Activated CD4-positive, alpha-beta T cell treated with anti-CD3 and anti-CD28 coated beads for 48 hours (primary cell): ENCODE data around the gene C22orf31.

Experiments
- DNase-seq: peaks from one replicate; pipeline ENCODE4 v3.0.0-alpha.2; 2020

The C22orf31 gene

DNA sequence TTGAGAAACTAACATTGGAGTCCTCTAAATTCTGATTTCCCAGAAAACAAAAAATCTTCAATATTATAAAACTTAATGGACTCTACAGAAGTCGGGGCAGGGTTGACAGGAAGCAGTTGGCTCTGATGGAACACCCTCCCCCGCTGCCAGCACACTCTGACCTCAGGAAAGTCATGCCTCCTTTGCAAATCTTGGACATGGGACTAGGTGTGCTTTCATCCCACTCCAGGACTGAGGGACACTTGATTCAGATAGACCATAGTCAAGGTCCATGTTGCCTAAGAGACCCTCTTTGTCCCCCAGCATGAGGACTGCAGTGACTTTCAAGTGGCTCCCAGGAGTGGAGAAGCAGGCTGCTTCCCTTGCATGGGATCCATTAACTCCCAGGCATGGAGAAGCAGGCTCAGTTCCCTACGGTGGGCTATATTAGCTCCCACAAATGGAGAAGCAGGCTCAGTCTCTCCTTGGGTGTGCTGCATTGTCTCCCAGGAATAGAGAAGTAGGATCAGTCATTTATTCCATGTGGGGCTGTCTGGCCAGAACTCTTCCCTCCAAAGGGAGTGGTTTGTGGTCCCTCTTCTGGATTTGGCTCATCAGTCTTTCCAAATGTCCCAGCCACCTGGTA, 38.3 kb downstream of the C22orf31 start:
- DNase-seq: no peak

DNA sequence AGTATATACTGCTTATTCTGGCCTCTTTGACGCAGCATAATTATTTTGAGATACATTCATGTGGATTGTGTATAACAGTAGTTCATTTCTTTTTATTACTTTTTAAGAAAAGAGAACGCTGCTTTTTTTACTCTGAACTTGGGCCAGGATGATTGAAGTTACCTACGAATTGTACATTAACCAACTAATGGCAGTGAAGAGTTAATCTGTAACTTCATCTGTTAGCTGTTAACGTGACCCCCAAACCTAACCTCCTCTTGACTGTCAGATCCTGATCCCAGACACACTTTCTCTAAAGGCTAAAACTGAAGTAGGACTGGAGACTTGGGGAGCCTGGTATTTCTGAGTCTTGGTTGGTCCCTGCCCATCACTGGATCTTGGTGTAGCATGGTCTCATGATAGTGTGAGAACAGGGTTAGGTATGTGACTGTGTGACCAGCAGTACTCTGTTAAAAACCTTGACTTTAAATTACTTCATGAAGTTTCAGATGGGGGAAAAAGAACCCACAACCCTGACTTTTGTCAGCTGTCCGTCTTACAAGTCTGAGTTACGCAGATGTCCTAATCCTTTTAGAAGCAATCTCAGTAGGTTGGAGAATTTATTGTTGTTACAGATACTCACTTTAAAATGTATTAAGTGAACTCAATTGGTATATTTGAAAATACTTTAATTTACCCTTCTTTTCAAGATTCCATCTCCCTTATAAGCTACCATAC, 39.4 kb downstream of the C22orf31 start:
- DNase-seq: no peak

DNA sequence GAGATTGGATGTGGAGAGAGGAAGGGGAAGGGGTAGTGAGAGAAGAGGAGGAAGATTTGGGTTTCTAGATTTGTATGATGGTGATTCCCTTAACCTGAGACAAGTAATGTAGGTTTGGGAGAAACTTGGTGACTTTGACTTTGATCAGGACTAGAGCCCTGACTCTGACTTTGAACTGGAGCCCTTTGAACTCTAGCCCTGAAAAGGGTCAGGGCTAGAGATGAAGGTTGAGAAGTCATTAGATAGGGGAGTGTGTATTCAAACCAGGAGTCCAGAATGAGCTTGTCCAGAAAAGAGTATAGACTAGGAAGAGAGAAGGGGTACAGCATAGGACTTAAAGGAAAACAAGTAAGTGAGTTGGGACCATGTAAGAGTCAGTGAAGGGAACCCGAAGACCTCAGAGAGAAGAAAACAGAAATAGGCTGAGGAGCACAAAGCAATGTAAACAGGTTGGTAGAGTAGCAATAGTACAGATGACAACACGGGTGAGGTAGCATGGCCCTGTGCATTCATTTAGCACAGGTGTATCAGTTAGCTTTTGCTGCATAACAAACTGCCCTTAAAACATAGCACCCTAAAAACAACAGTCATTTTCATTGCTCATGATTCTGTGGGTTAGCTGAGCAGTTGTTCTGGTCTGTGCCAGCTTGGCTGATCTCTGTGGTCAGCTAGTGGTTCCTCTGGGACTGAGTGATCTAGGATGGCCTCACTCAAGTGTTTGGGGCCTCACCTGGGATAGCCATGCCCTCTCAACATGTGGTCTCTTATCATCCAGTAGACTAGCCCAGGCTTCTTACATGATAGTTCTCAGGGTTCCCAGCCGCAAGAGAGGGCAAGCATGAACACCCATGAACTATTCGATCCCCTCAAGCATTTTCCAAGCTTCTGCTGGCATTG, 43.1 kb downstream of the C22orf31 start:
- no peak for DNase-seq

DNA sequence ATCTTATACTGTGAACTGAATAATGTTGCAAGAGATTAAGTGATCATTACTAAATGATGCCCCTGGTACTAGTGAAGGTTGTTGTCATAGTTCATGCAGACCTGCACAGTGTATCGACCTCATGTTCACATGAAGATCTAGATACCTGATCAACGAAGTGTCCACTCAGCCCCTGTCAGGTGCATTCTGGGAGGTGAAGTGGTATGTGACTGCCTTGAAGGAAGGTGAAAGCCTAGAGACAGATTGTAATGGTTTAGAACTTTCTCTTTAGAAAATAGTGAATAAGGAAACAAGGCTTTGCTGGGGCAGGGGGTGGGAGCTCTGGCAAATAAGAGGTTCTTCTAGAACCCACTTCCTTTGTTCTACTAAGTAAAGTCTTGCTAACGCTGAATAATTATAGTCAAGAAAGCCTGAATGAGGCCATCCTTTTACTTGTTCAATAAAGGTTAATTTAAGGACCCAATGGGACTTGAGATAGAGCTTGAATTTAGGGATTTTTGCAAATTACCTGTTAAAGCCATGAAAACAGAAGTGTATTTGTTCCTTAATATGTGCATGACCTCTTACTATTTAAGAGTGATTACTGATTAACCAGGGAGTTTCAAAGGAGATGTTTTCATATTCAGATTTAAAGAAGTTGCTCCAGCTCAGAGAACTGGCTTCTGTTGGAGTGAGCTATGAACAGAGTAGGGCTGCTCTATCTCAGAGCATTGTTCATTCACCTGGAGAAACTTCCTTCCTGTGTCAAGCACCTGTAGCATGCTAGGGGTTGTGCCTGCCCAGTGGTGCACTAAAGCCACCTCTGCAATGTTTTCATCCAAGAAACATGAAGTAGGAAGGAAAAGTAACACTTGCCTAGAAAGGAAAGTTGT, 45.3 kb downstream of the C22orf31 start:
- no peak for DNase-seq

DNA sequence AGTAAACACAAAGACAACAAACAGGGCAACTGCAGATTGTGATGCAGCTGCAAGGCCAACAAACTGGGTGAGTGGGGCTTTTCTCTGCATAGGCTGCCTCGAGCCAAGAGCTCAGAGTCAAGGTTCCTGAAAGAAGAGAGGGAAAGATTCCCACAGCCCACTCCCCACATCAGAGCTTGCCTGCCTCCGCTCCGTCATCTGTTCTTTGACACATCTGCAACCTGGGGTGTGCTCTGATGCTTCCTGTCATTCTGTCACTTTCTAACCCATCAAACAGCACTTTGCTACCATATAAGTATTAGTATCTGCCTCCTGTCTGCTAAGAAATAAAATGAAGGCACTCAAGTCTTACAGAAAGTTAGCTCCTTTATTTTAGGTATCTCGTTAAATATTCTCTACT, 46.9 kb downstream of the C22orf31 start:
- DNase-seq: no peak

DNA sequence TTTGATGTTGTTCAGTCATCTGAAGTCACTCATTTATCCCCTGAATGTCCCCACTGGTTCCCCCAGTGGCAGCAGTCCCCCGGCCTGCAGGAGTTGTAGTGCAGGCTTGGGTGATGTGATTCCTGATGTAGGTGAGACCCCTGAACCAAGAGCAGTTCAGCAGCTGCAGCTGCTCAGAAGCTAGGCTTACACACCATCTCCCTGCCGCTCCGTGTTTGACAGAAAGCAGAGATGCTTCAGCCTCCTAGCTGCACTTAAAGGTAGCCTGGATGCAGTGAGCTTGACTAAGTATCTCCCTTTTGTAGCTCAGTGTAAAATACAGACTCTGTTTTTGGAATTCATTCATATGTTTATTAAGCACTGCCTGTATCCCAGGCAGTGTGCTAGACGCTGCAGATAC, 47.3 kb downstream of the C22orf31 start:
- no peak for DNase-seq

DNA sequence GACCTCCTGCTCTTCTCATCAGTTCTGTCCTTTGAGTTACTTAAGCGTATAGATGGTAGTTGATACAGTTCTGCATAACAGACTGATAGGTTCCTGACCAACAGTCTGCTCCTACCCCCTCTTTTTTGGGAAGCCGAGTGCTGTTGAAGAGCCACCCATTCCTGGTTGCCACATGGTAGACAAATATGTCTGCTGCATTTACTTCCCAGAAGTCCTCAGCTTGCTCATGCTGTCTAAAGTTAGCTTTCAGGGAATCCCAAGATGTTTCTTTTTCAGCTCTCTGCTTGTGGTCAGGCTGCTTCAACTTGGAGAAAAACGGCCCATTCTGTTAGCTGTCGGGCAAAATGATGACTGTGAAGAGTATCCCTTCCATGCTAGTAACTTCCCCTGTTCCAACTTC, 48.7 kb downstream of the C22orf31 start:
- no peak for DNase-seq

DNA sequence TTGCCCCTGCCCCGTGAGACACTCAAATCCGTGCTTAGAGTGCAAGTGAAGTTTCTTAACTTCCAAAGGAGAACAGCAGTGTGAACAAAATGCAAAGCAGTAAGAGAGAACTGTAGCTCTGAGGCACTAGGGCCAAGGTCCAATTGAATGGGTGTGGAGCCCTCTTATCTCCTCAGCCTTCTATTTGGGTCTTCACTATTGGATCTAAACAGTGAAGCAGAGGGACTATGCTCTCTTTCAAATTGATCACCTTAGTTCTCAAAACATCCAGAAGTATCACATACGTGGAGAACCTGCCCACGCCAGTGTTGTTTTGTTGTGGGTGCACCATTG, 49.6 kb downstream of the C22orf31 start:
- DNase-seq: no peak

DNA sequence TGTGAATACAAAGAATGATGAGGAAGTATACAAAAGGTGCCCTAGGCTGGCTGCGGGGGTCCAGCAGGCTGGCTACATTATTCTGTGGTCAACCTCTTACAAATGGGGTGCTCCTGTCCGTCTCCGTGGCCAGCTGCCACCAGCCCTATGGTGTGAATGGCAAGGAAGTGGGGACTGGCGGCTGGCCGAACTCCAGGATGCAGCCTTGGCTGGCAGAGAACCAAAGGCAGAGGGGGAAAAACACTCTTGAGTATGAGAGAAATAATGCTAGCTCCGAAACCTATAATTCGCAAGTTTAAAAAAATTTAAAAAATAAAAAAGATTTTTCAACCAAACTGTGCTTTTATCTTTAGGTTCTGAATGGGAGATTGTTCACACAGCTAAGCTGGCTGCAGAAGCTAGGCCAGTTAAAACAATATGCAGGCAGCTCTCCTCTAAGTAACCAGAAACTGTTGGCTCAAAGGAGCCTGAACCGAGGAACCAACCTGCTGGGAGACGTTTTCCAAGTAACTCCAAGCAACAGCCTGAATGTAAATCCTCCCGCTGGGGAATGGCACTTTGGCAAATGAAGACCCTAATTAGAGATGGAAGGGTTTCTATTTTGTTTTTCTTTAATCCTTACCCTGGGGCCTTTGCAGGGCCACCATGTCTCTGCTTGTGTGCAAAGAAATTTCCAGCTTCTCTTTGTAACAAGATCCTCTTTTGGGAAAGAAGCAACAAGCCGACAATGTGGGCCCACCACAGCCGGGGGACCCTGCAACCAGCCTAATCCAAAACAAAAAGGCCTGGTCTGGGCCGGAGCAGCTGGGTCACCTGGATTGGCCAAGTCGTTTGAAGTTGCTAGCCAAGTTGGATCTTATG, 50.2 kb downstream of the C22orf31 start:
- no peak for DNase-seq

DNA sequence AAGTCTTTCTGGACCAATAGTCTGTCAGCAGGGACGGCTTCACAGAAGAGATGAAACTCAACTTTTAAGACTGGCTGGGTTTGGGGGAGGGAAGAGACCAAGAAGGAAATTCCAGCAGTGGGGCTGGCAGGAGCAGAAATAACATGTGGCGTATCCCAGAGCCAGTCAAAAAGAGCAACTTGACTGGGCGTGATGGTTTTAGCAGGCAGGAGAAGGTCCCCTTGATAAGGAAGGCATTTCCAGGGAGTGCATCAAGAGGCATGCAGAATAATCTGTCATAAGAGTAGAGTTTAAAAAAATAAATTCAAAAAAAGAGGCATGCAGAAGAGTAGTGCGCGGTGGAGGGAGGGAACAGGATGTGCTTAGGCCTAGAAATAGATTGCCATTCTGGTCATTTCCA, 52.5 kb downstream of the C22orf31 start:
- no peak for DNase-seq
